ENCODE results near the gene C11orf58.

The C11orf58 gene

DNA sequence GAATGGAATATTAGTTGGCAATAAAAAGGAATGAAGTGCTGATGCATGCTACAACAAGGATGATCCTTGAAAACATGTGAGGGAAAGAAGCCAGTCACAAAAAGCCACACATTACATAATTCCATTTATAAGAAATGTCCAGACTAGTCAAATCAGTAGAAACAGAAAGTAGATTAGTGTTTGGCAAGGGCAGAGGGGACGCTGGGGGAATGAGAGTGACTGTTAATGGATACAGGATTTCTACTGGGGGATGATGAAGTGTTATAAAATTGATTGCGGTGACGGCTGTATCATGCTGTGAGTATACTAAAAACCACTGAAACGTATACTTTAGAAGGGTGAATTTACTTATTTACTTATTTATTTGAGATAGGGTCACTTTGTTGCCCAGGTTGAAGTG, 57.9 kb downstream of the C11orf58 start:
- no peak for DNase-seq (ENCODE audit: insufficient read length)
- no peak for FAIRE-seq
- no peak for TF ChIP-seq TAF1 (IDR thresholded peaks at IDR 0.05; ENCODE audit: borderline replicate concordance, low read depth, low read length)
- TF ChIP-seq POLR2AphosphoS5 (IDR thresholded peaks at IDR 0.05; ENCODE audit: low read depth, low read length): no peak
- no peak for TF ChIP-seq POLR2A (IDR thresholded peaks at IDR 0.05; ENCODE audit: low read depth, low read length)

DNA sequence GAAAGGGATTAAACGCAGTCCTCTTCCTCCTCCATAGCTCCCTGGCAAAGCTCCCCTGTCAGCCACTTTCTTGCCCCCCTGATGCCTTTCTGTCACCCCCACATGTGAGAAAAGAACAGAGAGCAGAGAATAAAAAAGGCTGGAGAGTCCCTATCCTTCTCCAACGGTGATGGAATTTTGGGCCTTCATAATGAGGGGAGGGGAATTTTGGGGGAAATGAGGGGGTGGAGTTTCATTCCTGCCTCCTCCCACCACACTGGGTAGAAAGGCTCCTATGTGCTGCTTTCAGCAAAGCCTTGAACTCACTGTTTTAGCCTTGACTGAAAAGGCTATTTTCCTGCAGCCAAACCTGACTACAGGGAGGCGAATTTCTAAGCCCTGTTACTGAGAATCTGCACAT, 59.3 kb downstream of the C11orf58 start:
- TF ChIP-seq POLR2A (IDR thresholded peaks at IDR 0.05; ENCODE audit: low read depth, low read length) (no peak), TAF1 (IDR thresholded peaks at IDR 0.05; ENCODE audit: borderline replicate concordance, low read depth, low read length) (no peak), POLR2AphosphoS5 (IDR thresholded peaks at IDR 0.05; ENCODE audit: low read depth, low read length) (no peak)
- DNase-seq (ENCODE audit: insufficient read length) (no peak), FAIRE-seq (no peak)

GRCh38 chr11:16799221-16799620, 60.8 kb downstream of the C11orf58 start:
- TF ChIP-seq POLR2AphosphoS5 (IDR thresholded peaks at IDR 0.05; ENCODE audit: low read depth, low read length) (no peak), TAF1 (IDR thresholded peaks at IDR 0.05; ENCODE audit: borderline replicate concordance, low read depth, low read length) (no peak), POLR2A (IDR thresholded peaks at IDR 0.05; ENCODE audit: low read depth, low read length) (no peak)
- peak; percentile 5 for FAIRE-seq
- no peak for DNase-seq (ENCODE audit: insufficient read length)

GRCh38 chr11:16799890-16800289, 61.4 kb downstream of the C11orf58 start:
- DNase-seq (ENCODE audit: insufficient read length): no peak
- FAIRE-seq: no peak
- no peak for TF ChIP-seq POLR2A (IDR thresholded peaks at IDR 0.05; ENCODE audit: low read depth, low read length)
- TF ChIP-seq TAF1 (IDR thresholded peaks at IDR 0.05; ENCODE audit: borderline replicate concordance, low read depth, low read length): no peak
- no peak for TF ChIP-seq POLR2AphosphoS5 (IDR thresholded peaks at IDR 0.05; ENCODE audit: low read depth, low read length)

DNA sequence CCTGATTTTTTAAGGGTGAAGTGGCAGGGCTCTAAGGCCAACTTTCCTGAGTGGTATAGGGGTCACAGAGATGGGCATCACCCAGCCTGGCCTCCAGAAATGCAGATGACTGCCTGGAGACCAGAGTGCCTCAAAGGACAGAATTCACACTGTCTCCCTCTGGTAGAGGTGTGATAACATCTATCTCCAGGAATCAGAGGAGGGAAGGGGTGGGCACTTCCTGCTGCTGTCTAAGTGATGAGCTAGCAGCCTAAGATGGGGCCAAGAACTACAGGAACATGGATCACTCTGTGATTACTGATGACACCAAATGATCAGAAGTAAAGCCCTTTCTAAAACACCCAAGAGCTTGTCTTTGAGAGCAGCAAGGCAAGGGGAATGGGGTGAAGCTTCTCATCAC, 61.9 kb downstream of the C11orf58 start:
- TF ChIP-seq POLR2AphosphoS5 (IDR thresholded peaks at IDR 0.05; ENCODE audit: low read depth, low read length) (no peak), TAF1 (IDR thresholded peaks at IDR 0.05; ENCODE audit: borderline replicate concordance, low read depth, low read length) (no peak), POLR2A (IDR thresholded peaks at IDR 0.05; ENCODE audit: low read depth, low read length) (no peak)
- DNase-seq (ENCODE audit: insufficient read length) (no peak), FAIRE-seq (no peak)

GRCh38 chr11:16801288-16801980, 63.0 kb downstream of the C11orf58 start:
- FAIRE-seq: no peak

GRCh38 chr11:16804104-16804947, 65.9 kb downstream of the C11orf58 start:
- no peak for TF ChIP-seq POLR2AphosphoS5 (IDR thresholded peaks at IDR 0.05; ENCODE audit: low read depth, low read length)
- DNase-seq (ENCODE audit: insufficient read length) (no peak), FAIRE-seq (peak; percentile 38)

More at GRCh38 chr11:16801288-16801980, 63.0 kb downstream of the C11orf58 start:
- no peak for DNase-seq (ENCODE audit: insufficient read length)
- no peak for TF ChIP-seq POLR2AphosphoS5 (IDR thresholded peaks at IDR 0.05; ENCODE audit: low read depth, low read length)
- no peak for TF ChIP-seq TAF1 (IDR thresholded peaks at IDR 0.05; ENCODE audit: borderline replicate concordance, low read depth, low read length)
- TF ChIP-seq POLR2A (IDR thresholded peaks at IDR 0.05; ENCODE audit: low read depth, low read length): no peak

DNA sequence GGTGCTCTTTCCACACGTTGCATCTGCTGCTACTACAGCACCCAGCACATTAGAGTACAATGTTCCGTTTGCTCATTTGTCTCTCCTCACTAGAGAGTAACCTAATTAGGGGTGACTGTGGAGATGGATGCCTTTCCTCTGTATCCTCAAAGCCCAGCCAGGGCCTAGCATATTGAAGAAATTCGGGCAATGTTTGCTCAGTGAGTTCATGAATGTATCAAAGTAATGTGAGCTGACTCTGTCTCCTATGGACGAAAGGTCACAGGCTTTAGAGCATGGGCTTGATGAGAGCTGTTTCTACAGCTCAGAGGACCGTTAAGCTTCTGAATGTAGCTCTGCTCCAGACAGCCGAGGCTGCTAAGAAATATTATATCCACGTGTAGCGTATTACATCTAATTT, 67.5 kb downstream of the C11orf58 start:
- FAIRE-seq (no peak), DNase-seq (ENCODE audit: insufficient read length) (no peak)
- TF ChIP-seq POLR2AphosphoS5 (IDR thresholded peaks at IDR 0.05; ENCODE audit: low read depth, low read length) (no peak), POLR2A (IDR thresholded peaks at IDR 0.05; ENCODE audit: low read depth, low read length) (no peak), TAF1 (IDR thresholded peaks at IDR 0.05; ENCODE audit: borderline replicate concordance, low read depth, low read length) (no peak)

- no peak for FAIRE-seq
Measured at GRCh38 chr11:16806791-16807190, 68.3 kb downstream of the C11orf58 start.

DNA sequence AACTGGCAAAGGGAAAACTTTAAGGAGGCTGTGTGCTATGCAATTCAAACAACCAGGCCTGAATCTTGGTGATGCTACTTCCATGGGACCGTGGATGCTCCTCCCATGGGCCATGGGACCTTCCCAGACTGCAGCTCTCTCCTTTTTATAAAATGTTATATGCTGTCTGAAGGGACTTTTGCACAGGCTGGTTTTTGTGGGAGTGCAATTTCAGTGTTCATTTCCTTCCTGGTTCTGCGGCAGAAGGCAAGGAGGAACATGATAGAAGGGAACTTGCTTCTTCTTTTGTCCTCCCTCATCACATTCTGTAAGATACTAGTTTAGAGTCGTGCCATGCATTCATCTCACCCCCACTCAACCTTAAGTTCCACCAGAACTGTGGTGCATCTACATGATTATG, 68.9 kb downstream of the C11orf58 start:
- TF ChIP-seq POLR2A (IDR thresholded peaks at IDR 0.05; ENCODE audit: low read depth, low read length) (no peak), POLR2AphosphoS5 (IDR thresholded peaks at IDR 0.05; ENCODE audit: low read depth, low read length) (no peak), TAF1 (IDR thresholded peaks at IDR 0.05; ENCODE audit: borderline replicate concordance, low read depth, low read length) (no peak)
- FAIRE-seq: peak; percentile 81
- no peak for DNase-seq (ENCODE audit: insufficient read length)

More at GRCh38 chr11:16806791-16807190, 68.3 kb downstream of the C11orf58 start:
- no peak for DNase-seq (ENCODE audit: insufficient read length)
- TF ChIP-seq TAF1 (IDR thresholded peaks at IDR 0.05; ENCODE audit: borderline replicate concordance, low read depth, low read length): no peak
- no peak for TF ChIP-seq POLR2AphosphoS5 (IDR thresholded peaks at IDR 0.05; ENCODE audit: low read depth, low read length)
- TF ChIP-seq POLR2A (IDR thresholded peaks at IDR 0.05; ENCODE audit: low read depth, low read length): no peak
